PC-3 (cell line): ENCODE data around the gene RGS14. TPM values are rescaled to one million over a fixed set of nuclear protein-coding genes. Genes with fewer than 3 reads are reported as not detected.
A peak's percentile ranks its signal among the peaks of the same experiment; 100 is the strongest.

Experiments
- ATAC-seq: fragments of 200-7000 bp; cut with Tn5 transposase; 2 replicates; pipeline ENCODE4 v1.9.1; 2020; ENCODE audit warnings: mild to moderate bottlenecking, moderate library complexity
- Bru-seq: library from RNA; stranded (reverse); fragments of 400-500 nt; gene quantifications from one replicate; lab custom pipeline; 2021; lab: Mats Ljungman, UMichigan
- BruChase-seq, 2 experiments: library from RNA; stranded (reverse); fragments of 400-500 nt; gene quantifications; one replicate each; lab custom pipeline; 2021; lab: Mats Ljungman, UMichigan
- BruUV-seq: library from RNA; stranded (reverse); fragments of 400-500 nt; replicated peaks from 2 replicates; lab custom pipeline; 2021; lab: Mats Ljungman, UMichigan
- CTCF ChIA-PET: fragments of 300-600 bp; sonication (Branson Sonifier 250); formaldehyde crosslinking; loops from one replicate; lab custom pipeline; 2022; ENCODE audit warnings: antibody characterized with exemption; lab: Charles Lee
- POLR2A ChIA-PET: fragments of 300-600 bp; sonication (Branson Sonifier 250); formaldehyde crosslinking; loops from one replicate; lab custom pipeline; 2022; ENCODE audit warnings: antibody characterized with exemption; ENCODE audit not compliant: unreplicated experiment; lab: Charles Lee
- DNase-seq: peaks from one replicate; pipeline ENCODE4 v3.0.0-alpha.2; 2015
- H2AFZ ChIP-seq: fragments of 300-600 bp; sonication (generic); 2 replicates; pipeline ENCODE4 v1.6.0; 2016; ENCODE audit warnings: antibody characterized with exemption, low read length
- H3F3A ChIP-seq: fragments of 300-600 bp; sonication (generic); one replicate; pipeline ENCODE4 v1.6.0; 2017; ENCODE audit warnings: antibody characterized with exemption, low read length, control low read depth, mild to moderate bottlenecking; ENCODE audit not compliant: unreplicated experiment
- H3K27ac ChIP-seq: fragments of 300-600 bp; sonication (generic); 2 replicates; pipeline ENCODE4 v1.5.1; 2016; ENCODE audit warnings: mild to moderate bottlenecking, low read length
- H3K27me3 ChIP-seq: fragments of 300-600 bp; sonication (generic); 2 replicates; pipeline ENCODE4 v1.6.1; 2016; ENCODE audit warnings: low read length, mixed read lengths
- H3K36me3 ChIP-seq: fragments of 300-600 bp; sonication (generic); 2 replicates; pipeline ENCODE4 v1.6.1; 2016; ENCODE audit warnings: low read depth, mixed run types, low read length, mixed read lengths
- H3K4me1 ChIP-seq: fragments of 300-600 bp; sonication (generic); 2 replicates; pipeline ENCODE4 v1.5.1; 2016; ENCODE audit warnings: low read length; ENCODE audit not compliant: insufficient read depth
- H3K4me2 ChIP-seq: fragments of 300-600 bp; sonication (generic); 2 replicates; pipeline ENCODE4 v1.6.0; 2016; ENCODE audit warnings: low read length
- H3K4me3 ChIP-seq: fragments of 300-600 bp; sonication (generic); 2 replicates; pipeline ENCODE4 v1.5.1; 2016; ENCODE audit warnings: mild to moderate bottlenecking, low read length, mixed read lengths
- H3K79me2 ChIP-seq: fragments of 300-600 bp; sonication (generic); 2 replicates; pipeline ENCODE4 v1.6.1; 2017; ENCODE audit warnings: low read length, mixed read lengths
- H3K9ac ChIP-seq: fragments of 300-600 bp; sonication (generic); 2 replicates; pipeline ENCODE4 v1.6.0; 2016; ENCODE audit warnings: mild to moderate bottlenecking, low read length
- H3K9me2 ChIP-seq: fragments of 300-600 bp; sonication (generic); replicated peaks from 2 replicates; pipeline ENCODE4 v1.6.1; 2016; ENCODE audit warnings: mixed run types, low read length, mixed read lengths
- H3K9me3 ChIP-seq: fragments of 300-600 bp; sonication (generic); 2 replicates; pipeline ENCODE4 v1.6.1; 2016; ENCODE audit warnings: low read length, mixed read lengths
- H4K20me1 ChIP-seq: fragments of 300-600 bp; sonication (generic); 2 replicates; pipeline ENCODE4 v1.6.1; 2016; ENCODE audit warnings: low read length, mixed read lengths
- CTCF ChIP-seq: fragments of 300-600 bp; sonication (generic); conservative IDR thresholded peaks from 2 replicates; pipeline ENCODE4 v1.5.1; 2017; ENCODE audit warnings: antibody characterized with exemption, low read depth, mild to moderate bottlenecking, low read length
- EZH2 ChIP-seq: fragments of 300-600 bp; sonication (generic); IDR thresholded peaks from one replicate; pipeline ENCODE4 v1.6.1; 2017; ENCODE audit warnings: antibody characterized with exemption, mild to moderate bottlenecking, low read length; ENCODE audit not compliant: unreplicated experiment
- EZH2phosphoT487 ChIP-seq: fragments of 300-600 bp; sonication (generic); IDR thresholded peaks from 2 replicates; pipeline ENCODE4 v1.6.1; 2018; ENCODE audit warnings: mild to moderate bottlenecking, antibody characterized with exemption, low read length, borderline replicate concordance
- intact Hi-C: fragments of 100-400 bp; cut with micrococcal nuclease; formaldehyde crosslinking; loops from 2 replicates; pipeline ENCODE4 v1.9.0; 2023
- long read RNA-seq: library from polyadenylated mRNA; unstranded; transcript quantifications from one replicate; pipeline ENCODE4 v2.0.0, GENCODE V29; 2021; ENCODE audit not compliant: unreplicated experiment
- total RNA-seq: library from RNA; depleted of rRNA; stranded (reverse); fragments of >200 nt; gene quantifications from 2 replicates; pipeline ENCODE4 v1.2.3, GENCODE V29; 2014; rRNA removed

RGS14 gene, protein sequence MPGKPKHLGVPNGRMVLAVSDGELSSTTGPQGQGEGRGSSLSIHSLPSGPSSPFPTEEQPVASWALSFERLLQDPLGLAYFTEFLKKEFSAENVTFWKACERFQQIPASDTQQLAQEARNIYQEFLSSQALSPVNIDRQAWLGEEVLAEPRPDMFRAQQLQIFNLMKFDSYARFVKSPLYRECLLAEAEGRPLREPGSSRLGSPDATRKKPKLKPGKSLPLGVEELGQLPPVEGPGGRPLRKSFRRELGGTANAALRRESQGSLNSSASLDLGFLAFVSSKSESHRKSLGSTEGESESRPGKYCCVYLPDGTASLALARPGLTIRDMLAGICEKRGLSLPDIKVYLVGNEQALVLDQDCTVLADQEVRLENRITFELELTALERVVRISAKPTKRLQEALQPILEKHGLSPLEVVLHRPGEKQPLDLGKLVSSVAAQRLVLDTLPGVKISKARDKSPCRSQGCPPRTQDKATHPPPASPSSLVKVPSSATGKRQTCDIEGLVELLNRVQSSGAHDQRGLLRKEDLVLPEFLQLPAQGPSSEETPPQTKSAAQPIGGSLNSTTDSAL
- total RNA-seq (32.3 TPM in 2 replicates), Bru-seq, nascent RNA (percentile 46 among the genes with signal in this experiment), BruChase-seq, experiment 1, labeled RNA remaining after a 6-hour chase (percentile 51 among the genes with signal in this experiment), BruChase-seq, experiment 2, labeled RNA remaining after a 2-hour chase (percentile 45 among the genes with signal in this experiment)
- long read RNA-seq, transcript RGS14-202 (8 exons, 2,329 nt): major isoform, 6 of 28 reads
- long read RNA-seq, partial matches to known transcripts: 11 of 28 reads
- long read RNA-seq, other reads (novel, unspliced or antisense): 4 of 28 reads

- DNase-seq (peak; percentile 70), ATAC-seq (peak; percentile 88)
- Histone ChIP-seq H3K4me1 (peaks cover 16% of the 10 kb centered on the region), H3K27ac (no peak within 1 kb of the TSS), H2AFZ (peak within 1 kb of the TSS; percentile 92), H3K36me3 (no peaks in the 10 kb centered on the region), H3K4me2 (peak within 1 kb of the TSS; percentile 87), H3K9me2 (no peaks in the 10 kb centered on the region), H3K9ac (peak within 1 kb of the TSS; percentile 67), H3K9me3 (no peaks in the 10 kb centered on the region), H3K4me3 (peak within 1 kb of the TSS; percentile 73), H3K79me2 (no peaks in the 10 kb centered on the region), H3K27me3 (no peaks in the 10 kb centered on the region), H3F3A (no peaks in the 10 kb centered on the region), H4K20me1 (no peaks in the 10 kb centered on the region)
- no peak for TF ChIP-seq EZH2phosphoT487
- TF ChIP-seq EZH2: no peak
- no peak for TF ChIP-seq CTCF
- intact Hi-C loops: no loop called here
- POLR2A ChIA-PET: interaction anchor here (0.6 kb wide), 1 partner anchor 11 kb away, joined by 3 read pairs; no protein-coding TSS in a partner anchor
- no TSS peak for BruUV-seq
- CTCF ChIA-PET: interaction anchor here (0.5 to 1.2 kb wide), 2 partner anchors 13 to 287 kb away, joined by 4 to 9 read pairs; no protein-coding TSS in a partner anchor
Measured at GRCh38 chr5:177357459-177358351, at the start of gene RGS14. TSS of gene RGS14 (plus strand) at chr5:177357924. CDS start at chr5:177358025, 101 bp downstream.

DNA sequence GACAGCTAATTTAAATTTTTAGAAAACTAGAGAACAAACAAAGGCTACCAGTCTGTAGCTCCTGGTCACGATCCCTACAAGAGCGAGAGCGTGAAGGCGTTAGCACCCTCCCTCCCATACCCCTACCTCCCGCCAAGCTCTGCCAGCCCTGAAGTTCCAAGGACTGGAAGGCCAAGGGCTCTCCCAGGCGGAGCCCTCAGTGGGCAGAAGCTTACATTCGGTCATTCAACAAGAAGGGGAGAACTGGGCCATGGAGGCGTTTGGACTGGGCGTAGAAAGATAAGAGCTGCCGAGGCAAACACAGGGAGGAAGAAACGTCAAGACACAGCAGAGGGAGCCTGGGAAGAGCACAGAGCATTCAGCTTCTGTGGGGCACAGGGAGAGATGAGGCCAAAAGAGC is 49.0 kb upstream of the RGS14 start:
- TF ChIP-seq CTCF (no peak), EZH2 (no peak), EZH2phosphoT487 (no peak)

More for the DNA sequence above, 49.0 kb upstream of the RGS14 start:
- intact Hi-C loops: loop anchor here (2.0 kb wide), 1 partner anchor 146 kb away; no protein-coding TSS in a partner anchor
- Histone ChIP-seq H3K9me3 (no peaks in the 10 kb centered on the region), H3K27ac (no peak overlapping the region), H3K4me2 (no peak overlapping the region), H3K9ac (no peak overlapping the region), H3K79me2 (peaks cover 57% of the 10 kb centered on the region), H2AFZ (no peak overlapping the region), H4K20me1 (peaks cover 17% of the 10 kb centered on the region), H3K9me2 (no peaks in the 10 kb centered on the region), H3K36me3 (peaks cover 18% of the 10 kb centered on the region; the same call in 1 of the 2 replicates), H3F3A (no peaks in the 10 kb centered on the region), H3K4me3 (no peak overlapping the region), H3K4me1 (peaks cover 39% of the 10 kb centered on the region), H3K27me3 (no peaks in the 10 kb centered on the region)
- DNase-seq (no peak), ATAC-seq (no peak)
- CTCF ChIA-PET: interaction anchor here (0.5 kb wide), 1 partner anchor 94 kb away, joined by 3 read pairs; no protein-coding TSS in a partner anchor
- BruUV-seq: no TSS peak
- POLR2A ChIA-PET: no interaction called here
